Tibial nerve (tissue), 4 donors: Measurements from ENCODE around the gene PRR35.

Experiments used
- EP300 ChIP-seq, 2 donors: sonication (generic); formaldehyde crosslinking; IDR thresholded peaks; one replicate each; pipeline ENCODE4 v1.6.1; 2017; ENCODE audit warnings: antibody characterized with exemption in 2 of 2, mild to moderate bottlenecking in 1 of 2
- POLR2A ChIP-seq, 2 donors: fragments of 450-650 bp; IDR thresholded peaks; one replicate each; pipeline ENCODE4 v1.6.1; 2017; ENCODE audit warnings: antibody characterized with exemption in 2 of 2, mild to moderate bottlenecking in 2 of 2, moderate library complexity in 2 of 2
- TF ChIP-seq, protein P1 (sequence below), 5 experiments: fragments of 200-600 bp in 3 of 5; fragments of 450-650 bp in 2 of 5; sonication (generic) in 3 of 5; IDR thresholded peaks; one replicate each; pipeline ENCODE4 v1.5.1; 2016 to 2019; ENCODE audit warnings: antibody characterized with exemption in 5 of 5, mild to moderate bottlenecking in 3 of 5, moderate library complexity in 2 of 5

DNA sequence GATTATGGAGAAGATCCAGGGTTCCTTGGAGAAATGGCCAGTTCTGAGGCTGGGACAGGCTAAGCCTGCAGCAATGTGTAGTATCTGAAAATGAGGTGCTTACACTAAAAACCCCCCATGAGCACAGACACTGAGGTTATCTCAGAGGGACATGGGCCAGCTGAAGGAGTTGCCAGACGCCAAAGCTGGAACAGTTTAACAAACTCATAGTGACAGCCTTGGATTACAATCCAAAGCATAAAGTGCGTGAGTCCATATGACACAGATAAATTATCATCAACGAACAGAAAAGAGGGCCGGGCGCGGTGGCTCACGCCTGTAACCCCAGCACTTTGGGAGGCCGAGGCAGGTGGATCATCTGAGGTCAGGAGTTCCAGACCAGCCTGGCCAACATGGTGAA is 43.9 kb upstream of the PRR35 start:
- no peak for TF ChIP-seq EP300 (IDR thresholded peaks at IDR 0.05)
- TF ChIP-seq, protein P1, sequence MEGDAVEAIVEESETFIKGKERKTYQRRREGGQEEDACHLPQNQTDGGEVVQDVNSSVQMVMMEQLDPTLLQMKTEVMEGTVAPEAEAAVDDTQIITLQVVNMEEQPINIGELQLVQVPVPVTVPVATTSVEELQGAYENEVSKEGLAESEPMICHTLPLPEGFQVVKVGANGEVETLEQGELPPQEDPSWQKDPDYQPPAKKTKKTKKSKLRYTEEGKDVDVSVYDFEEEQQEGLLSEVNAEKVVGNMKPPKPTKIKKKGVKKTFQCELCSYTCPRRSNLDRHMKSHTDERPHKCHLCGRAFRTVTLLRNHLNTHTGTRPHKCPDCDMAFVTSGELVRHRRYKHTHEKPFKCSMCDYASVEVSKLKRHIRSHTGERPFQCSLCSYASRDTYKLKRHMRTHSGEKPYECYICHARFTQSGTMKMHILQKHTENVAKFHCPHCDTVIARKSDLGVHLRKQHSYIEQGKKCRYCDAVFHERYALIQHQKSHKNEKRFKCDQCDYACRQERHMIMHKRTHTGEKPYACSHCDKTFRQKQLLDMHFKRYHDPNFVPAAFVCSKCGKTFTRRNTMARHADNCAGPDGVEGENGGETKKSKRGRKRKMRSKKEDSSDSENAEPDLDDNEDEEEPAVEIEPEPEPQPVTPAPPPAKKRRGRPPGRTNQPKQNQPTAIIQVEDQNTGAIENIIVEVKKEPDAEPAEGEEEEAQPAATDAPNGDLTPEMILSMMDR (IDR thresholded peaks at IDR 0.05), result no peak
- TF ChIP-seq POLR2A (IDR thresholded peaks at IDR 0.05), result no peak
